Stimulated activated CD4-positive, alpha-beta T cell treated with anti-CD3 and anti-CD28 coated beads, Interleukin-4, amount 100 ng/mL, for 4 hours (primary cell): ENCODE measurements around the gene STX1A.
"Not testable (repeated sequence)": the region's sequence is repeated elsewhere in the genome, so short reads cannot be mapped to it uniquely, and the experiment has no call there.

Experiments
- DNase-seq, 2 experiments: peaks; one replicate each; pipeline ENCODE4 v3.0.0-alpha.2; 2020

Gene STX1A

DNA sequence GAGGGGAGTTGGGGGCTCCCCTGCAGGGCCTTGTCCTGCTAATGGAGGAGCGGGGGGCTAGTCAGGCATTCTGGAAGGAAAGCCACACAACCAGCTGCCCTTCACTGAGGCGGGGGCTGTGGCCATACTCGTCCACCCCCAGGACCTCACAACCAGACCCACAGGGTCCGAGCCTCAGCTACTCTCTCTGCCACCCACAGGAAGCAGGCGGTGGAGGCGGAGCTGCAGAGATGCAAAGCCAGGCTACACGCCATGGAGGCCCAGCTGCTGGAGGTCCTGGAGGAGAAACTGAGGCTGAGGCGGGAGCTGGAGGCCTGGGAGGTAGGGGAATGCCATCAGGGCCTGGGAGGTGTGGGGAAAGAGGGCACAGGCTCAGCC is 16.0 kb upstream of the STX1A start:
- no peak for DNase-seq

DNA sequence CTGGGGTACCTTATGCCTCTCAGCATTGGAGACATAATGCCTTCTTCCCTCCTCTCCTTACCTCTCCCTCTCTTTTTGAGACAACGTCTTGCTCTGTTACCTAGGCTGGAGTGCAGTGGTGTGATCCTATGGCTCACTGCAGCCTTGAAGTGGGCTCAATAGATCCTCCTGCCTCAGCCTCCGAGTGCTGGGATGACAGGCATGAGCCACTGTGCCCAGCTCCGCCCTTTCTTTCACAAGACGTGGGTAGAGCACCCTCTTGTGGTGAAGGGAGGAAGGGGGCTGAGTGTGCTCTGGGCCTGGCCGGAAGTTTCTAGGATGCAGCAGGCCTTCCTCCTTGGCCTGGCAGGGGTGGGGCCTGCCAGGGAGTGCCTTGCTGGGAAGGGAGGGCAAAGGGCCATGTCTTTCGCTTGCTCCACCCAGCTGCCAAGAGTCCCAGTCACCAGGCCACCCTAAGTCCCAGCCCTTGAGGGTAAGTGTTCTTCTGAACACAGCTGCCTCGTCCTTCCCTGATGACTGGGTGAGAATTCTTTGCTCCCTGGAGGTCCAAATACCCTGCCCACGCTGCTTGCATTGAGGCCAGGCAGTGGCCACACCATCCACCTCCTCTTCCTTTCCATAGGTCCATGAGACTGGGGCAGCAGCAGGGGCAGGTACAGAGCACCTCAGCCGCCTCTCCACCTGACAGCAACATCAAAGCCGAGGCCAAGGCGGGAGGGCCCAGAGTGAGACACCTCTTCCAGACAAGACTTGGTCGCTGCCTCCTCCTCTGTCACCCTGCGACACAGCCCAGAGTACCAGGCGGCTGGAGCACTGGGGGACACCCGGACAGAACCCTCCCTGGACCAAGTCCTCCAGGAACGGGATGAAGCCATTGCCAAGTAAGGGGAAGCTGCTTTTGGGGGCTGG is 15.4 kb upstream of the STX1A start:
- DNase-seq, result peak; percentile 73 to 78

DNA sequence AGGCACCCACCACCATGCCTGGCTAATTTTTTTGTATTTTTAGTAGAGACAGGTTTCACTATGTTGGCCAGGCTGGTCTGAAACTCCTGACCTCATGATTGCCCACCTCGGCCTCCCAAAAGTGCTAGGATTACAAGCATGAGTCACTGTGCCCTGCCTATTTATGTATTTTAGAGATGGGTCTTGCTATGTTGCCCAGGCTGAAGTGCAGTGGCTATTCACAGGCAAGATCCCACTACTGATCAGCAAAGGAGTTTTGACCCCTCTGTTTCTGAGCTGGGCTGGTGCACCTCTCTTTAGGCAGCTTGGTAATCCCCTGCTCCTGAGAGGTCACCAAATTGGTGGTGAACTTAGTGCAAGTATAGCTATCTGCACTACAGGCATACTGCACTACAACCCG is 12.9 kb upstream of the STX1A start:
- no peak for DNase-seq

DNA sequence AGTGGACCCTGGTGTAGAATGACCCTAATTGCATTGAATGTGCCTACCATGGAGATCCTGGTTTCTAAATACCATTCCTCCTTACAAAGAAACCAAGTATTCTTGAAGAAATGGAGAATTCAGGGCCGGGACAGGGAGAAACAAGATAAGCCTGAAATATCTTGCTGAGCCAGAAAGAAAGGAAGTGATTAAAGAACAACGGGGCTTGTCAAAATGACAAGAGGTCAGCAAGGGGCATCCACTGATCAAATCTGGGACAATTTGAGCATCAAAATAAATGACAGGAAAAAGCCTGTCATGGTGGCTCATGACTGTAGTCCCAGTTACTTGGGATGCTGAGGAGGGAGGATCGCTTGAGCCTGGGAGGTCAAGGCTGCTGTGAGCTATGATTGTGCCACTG is 11.0 kb upstream of the STX1A start:
- no peak for DNase-seq

DNA sequence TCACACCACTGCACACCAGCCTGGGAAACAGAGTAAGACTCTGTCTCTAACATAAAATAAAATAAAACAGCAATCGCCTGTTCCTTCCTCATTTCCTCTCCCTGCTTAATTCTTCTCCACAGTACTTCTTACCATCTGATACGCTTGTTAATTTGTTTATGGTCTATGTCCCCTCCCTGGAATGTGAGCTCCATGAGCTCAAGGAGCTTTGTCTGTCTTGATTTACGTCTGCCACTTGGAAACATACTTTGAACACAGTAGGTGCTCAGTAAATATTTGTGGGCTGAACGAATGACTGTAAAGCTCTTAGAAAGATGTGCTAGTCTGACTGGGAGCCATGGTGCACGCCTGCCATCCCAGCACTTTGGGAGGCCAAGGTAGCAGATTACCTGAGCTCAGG is 9.1 kb upstream of the STX1A start:
- DNase-seq, result no peak

DNA sequence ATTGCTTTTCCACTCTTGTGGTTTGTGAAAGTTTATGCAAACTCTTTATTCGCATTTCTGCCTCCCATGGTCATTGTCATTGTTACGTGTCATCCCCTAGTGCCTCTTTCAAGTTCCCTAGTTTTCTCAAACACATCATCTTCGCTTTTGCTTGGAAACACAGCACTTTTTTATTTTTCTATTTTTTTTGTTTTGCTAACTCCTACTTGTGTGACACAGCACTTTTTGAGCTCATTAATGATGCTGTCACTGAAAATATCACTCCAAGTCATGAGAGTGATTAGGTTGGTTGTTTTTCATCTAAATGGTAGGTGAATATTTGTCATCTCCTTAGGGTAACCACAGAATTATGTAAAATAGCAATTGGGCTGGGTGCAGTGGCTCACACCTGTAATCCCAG is 8.5 kb upstream of the STX1A start:
- DNase-seq, result no peak

DNA sequence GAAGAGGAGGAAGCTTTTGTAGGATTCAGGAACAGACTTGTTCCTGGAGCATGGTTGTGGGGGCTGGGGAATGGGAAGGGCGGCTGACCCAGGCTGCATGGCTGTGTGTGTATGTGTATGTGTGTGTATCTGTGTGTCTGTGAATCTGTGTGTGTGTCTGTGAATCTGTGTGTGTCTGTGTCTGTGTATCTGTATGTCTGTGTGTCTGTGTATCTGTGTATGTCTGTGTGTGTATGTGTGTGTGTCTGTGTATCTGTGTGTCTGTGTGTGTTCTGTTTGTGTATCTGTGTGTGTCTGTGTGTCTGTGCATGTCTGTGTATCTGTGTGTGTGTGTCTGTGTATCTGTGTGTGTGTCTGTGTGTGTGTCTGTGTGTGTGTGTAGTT is 6.6 kb upstream of the STX1A start:
- no peak for DNase-seq

DNA sequence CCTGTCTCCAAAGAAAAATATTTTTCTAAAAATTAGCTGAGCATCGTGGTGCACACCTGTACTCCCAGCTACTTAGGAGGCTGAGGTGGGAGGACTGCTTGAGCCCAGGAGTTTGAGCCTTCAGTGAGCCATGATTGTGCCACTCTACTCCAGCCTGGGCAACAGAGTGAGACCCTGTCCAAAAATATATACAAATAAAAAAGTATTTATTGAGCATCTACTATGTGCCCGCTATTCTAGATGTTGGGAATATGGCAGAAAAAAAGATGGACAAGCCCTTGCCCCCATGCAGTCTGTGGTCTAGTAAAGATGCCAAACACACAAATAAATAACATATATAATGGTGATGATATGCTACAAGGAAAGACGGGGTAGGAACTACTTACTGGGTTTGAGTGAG is 4.3 kb upstream of the STX1A start:
- no peak for DNase-seq

DNA sequence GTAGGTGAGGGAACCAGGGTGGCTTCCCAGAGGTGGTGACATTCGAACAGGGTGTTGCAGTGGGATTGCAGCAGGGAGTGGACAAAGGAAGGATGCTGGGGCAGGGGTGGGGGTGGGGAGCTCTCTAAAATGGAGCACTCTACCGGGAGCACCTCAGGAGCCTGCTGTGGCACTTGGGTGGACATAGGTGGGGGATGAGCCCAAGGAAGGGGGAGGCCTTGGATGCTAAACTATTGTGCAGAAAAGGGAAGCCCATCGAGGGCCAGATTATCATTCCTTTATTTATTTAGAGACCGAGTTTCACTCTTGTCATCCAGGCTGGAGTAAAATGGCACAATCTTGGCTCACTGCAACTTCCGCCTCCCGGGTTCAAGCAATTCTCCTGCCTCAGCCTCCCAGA is 3.3 kb upstream of the STX1A start:
- DNase-seq, result no peak

DNA sequence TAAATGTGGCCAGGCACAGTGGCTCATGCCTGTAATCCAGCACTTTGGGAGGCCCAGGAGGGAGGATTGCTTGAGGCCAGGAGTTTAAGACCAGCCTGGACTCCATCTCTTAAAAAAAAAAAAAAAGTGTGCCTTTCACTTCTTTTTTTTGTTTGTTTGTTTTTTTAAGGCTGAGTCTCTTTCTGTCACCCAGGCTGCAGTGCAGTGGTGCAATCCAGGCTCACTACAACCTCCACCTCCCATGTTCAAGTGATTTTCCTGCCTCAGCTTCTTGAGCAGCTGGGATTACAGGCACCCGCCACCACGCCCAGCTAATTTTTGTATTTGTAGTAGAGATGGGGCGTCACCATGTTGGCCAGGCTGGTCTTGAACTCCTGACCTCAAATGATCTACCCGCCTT is 2.7 kb upstream of the STX1A start:
- DNase-seq, result not testable (repeated sequence)

DNA sequence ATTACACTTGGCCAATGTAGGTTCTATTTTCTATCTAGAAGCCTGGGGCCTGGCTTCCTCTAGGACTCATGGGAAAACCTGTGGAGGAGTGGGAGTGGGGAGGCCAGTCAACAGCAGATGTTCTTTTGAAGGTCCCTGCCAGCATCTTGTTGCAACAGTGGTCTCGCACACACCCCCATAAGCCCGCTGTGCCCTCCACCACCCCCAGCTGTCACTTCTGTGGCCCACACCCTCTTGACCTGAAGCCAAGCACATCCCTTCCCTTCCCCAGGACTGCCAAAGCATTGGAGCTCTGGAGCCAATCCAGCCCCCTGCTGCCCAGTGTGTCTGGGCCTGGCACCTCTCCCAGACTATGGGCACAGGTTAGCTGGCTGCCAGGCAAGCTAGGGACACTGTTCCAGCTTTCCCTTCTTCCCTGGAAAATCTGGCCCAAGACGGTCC is 1.9 kb upstream of the STX1A start:
- no peak for DNase-seq

DNA sequence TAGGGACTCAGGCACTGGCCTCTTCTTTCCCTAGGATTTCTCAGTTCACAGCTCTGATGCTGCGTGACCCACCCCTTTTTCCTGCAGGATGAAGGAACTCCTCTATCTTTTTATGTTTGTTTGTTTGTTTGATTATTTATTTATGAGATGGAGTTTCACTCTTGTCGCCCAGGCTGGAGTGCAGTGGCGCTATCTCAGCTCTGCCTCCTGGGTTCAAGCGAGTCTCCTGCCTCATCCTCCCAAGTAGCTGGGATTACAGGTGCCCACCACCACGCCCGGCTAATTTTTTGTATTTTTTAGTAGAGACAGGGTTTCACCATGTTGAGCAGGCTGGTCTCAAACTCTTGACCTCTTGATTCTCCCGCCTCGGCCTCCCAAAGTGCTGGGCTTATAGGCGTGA is 974 bp upstream of the STX1A start:
- DNase-seq, result not testable (repeated sequence)

DNA sequence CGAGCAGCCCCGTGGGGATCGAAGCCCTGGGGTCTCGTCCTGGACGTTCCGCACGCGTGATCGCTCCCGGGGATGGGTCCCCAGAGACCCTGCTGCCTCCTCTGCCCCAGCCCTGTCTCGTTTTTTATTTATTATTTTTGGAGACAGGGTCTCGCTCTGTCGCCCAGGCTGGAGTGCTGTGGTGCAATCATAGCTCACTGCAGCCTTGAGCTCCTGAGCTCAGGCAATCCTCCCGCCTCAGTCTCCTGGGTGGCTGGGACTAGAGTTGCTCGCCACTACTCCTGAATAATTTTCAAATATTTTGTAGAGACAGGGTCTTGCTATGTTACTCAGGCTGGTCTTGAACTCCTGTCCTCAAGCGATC is 319 bp upstream of the STX1A start:
- DNase-seq, result no peak

DNA sequence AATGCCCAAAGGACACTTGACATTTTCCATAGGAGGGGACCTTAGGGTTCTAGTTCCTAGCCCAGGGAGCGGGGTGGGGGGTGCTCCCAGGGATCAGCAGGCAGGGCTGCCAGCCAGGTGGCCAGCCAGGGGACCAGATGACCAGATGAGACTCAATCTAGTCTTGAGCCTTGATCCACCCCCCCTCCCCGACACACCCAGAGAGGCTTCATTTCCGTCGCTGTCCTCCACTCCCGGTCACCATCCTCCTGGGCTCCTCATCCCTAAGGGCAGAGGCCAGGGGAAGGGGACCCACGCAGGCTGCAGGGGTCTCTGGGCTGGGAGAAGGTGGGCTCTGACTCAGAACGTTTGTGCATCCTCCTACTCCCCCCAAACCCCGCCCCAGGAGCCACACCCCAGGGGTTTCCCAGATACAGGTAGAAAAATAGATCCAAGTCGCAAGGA is 1.0 kb downstream of the STX1A start:
- peak in 1 of 2 experiments; percentile 33 for DNase-seq

DNA sequence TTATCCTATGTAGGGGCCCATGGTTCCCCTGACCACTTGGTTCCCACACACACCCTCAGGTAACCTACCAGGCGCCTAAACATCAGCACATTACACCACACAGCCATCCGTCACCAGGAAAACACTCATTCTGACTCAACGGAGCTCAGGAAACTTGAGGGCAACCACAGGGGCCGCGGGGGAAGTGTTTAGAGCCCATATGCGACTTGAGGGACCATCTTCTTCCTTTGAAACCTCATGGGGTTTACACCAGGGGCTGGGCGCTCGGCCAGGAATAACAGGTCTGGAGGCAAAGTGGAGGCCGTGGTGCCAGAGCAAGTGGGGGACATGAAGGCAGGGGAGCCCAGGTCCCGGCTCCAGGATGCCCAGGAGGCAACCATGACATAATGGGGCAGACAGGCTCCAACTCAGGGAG is 1.5 kb downstream of the STX1A start:
- DNase-seq, result peak; percentile 64 to 78

DNA sequence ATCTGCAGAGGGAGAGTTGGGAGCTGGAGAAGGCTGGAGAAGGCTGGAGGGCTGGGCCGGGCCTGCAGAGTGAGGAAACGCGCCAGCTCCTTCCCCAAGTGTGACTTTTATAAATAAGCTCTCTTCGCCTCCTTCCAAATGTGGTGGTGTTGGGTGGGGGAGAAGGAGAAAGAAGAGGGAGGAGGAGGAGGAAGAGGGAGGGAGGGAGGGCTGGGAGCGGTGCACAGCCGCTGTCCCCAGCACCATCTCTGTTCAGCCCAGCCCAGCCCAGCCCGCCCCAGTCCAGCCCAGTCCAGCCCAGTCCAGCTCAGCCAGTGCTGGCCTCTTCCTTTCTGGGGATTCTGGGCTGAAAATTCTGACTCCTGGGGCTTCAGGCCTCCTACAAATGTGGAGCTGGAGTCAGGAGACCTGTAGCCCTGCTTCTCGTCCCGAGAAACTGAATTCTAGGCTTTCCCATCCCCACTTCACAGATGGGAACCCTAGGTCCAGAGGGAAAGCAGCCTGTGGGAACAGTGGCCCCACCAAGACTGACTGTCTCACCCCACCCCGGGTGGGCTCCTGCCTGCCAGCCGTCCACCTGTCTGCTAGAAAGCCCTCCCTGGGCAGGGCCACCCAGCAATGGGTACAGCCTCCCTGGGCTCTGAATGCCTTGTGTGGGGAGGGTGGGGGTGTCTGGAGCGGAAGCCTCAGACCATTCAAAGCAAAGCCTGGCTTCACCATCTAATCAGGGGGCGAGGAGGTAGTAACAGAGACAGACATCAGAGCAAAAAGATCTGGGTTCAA is 2.3 kb downstream of the STX1A start:
- no peak for DNase-seq

DNA sequence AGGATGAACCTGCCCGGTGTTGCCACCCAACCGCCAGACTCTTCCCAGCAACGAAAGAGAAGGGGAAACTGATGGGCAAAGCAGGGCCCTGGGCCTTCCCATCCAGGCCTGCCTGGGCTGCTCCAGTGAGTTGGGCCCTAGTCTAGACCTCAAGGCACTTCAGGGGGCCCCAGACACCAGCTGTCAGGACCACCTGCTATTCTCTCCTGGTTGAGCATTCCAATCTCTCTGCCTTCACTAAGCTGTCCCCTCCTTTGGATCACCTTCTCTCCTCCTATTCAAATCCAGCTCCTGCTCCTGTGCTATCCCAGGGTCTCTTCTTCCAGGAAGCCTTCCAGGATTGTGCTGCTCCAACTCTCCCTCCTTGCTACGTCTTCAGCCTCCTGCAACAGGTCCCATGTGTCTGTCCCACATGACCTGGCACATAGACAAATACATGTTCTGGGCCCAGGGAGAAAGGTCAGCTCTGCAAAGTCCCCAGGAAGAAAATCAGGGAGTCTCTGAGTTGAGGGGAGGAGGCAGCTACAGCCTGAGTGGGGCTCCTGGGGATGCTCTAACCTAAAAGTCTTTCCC is 3.1 kb downstream of the STX1A start:
- DNase-seq, result no peak

DNA sequence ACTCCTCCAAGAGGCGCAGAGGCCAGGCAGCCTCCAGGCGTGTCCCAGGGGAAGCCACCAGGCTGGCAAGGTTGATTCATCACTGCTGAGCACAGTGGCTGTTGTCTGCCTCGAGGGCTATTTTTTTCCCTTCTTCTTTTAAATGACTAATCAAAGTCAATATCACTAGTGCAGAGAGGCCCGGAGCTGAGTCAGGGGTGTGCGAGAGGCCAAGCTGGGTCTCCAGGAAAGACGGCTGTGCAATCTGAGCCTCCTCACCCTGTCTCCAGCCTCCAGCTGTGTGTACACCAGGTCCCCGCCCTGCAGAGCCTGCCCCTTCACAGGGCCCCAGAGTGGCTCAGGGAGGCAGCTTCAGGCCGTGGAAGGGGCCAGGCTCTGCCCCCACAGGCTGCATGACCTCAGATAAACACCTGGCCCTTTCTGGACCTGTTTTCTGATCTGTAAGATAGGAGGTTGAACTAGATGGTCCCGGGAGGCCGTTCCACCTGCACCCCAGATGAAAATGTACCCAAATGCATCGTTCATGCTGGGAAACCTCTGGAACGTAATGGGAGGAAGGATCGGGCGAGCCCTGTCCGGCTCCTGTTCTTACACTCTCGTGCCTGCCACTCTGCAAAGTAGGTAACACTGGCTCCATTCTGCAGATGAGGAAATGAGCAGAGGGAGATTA is 3.7 kb downstream of the STX1A start:
- DNase-seq, result peak; percentile 48 to 51

DNA sequence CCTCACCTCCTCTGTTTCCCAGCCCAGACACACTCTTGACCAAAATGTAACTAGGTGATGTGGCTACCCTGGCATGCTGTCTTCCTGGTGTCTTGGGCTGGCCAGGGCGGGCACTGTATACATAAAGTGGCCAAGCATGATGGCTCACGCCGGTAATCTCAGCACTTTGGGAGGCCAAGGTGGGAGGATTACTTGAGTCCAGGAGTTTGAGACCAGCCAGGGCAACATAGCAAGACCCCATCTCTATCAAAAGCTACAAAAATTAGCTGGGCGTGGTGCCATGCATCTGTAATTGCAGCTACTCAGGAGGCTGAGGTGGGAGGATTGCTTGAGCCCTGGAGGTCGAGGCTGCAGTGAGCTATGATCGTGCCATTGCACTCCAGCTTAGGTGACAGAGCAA is 6.2 kb downstream of the STX1A start:
- not testable (repeated sequence) for DNase-seq

DNA sequence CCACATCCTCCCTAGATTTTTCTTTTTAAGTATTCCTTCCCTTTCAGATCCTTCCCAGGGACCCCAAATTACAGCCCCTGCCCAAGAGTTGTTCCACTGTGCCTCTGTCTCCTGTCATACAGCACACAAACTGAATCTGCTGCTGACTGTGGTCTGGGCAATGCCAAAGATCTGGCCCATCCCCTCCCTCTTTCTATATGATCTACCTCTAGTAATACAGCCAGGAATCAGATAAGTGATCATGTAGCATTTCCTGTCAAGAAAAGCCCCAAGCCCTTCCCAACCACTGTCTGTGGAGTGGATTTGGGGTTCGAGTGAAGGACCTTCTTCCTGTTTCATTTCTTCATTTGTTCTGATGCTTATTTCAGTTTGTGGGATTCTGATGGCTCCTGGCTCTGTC is 6.7 kb downstream of the STX1A start:
- no peak for DNase-seq

DNA sequence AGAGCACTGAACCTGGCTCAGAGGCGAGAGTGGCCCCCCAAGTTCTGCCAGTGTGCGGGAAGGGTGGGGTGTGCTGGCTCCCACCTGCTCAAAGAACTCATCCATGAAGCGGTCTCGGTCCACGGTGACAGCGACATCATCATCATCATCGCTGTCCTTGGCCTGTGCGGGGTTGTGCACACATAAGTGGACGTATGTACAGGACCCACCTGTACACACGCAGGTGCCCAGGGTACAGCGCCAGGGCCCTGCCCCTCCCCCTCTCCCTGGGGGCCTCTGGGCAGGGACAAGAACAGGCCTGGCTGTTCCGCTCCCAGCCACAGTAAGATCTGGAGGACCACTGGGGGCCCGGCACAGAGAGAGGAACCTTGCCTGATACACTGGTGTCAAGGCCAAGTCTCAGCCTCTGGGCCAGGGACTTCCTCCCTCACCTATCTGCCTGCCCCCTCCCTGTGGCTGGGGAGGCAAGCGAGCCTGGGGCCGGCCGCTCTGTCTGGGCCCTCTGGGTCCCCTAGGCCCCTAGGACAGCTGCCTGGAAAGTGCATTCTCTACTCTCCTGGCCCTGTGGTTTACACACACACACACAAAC is 10.4 kb downstream of the STX1A start:
- DNase-seq, result no peak

DNA sequence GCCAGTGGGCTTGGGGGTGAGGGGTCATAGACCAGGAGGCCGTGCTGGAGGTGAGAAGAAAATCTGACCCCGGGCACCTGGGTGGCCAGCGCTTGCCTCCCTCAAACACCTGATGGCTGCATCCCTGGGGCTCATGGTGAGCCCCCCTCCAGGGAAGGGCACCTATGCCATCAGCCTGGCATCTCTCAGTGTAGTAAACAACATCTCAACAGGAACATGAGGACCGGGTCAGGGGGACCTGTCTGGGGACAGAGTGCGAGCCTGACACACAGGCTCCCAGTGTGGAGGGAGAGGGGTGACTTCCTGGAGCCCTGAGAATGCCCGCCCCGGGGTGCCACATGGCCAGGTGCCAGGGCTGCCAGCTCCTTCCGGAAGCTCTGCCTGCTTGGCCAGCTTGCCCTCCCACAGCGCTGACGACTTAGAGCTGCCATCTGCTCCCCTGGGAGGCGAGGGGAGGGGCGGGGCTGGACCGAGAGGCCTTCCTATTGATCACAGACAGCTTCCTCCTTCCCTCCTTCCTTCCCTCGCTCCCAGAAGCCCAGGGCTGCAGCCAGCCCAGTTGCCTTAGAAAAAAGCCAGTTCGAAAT is 12.3 kb downstream of the STX1A start:
- no peak for DNase-seq
